Brain microvascular endothelial cell (primary cell): ENCODE data around the gene MCL1.
A peak's percentile ranks its signal among the peaks of the same experiment; 100 is the strongest.

ENCODE experiments used
- DNase-seq: peaks from one replicate; pipeline ENCODE4 v3.0.0-alpha.2; 2020
- H3K27ac ChIP-seq: fragments of 250-450 bp; sonication (Bioruptor Pico); 2 replicates; pipeline ENCODE4 v1.5.1; 2020; ENCODE audit warnings: mild to moderate bottlenecking, moderate library complexity
- H3K27me3 ChIP-seq: fragments of 250-450 bp; sonication (Bioruptor Pico); replicated peaks from 2 replicates; pipeline ENCODE4 v1.5.1; 2020; ENCODE audit warnings: mild to moderate bottlenecking
- H3K36me3 ChIP-seq: fragments of 250-450 bp; sonication (Bioruptor Pico); replicated peaks from 2 replicates; pipeline ENCODE4 v1.5.1; 2020; ENCODE audit warnings: mild to moderate bottlenecking
- H3K4me3 ChIP-seq: 2 replicates; pipeline ENCODE4 v1.5.1; 2011; ENCODE audit warnings: low read depth, mild to moderate bottlenecking, control low read depth, low read length, moderate library complexity
- CTCF ChIP-seq: IDR thresholded peaks from 2 replicates; pipeline ENCODE4 v1.5.1; 2011; ENCODE audit warnings: low read depth, mild to moderate bottlenecking, moderate library complexity, low read length, control low read depth, inconsistent platforms; ENCODE audit errors: missing control alignments
- in situ Hi-C: cut with HindIII; loops from 2 replicates; pipeline ENCODE4 v1.10.0; 2017; ENCODE audit warnings: low sequenced_read_pairs, low pct_ligation_motif_present

Gene MCL1

GRCh38 chr1:150553392-150554085 lies 25.9 kb downstream of the MCL1 start:
- in situ Hi-C loops: no loop called here
- no peak overlapping the region for H3K27ac ChIP-seq

GRCh38 chr1:150552911-150553289 lies 26.5 kb downstream of the MCL1 start:
- Histone ChIP-seq H3K27me3 (no peaks in the 10 kb centered on the region), H3K27ac (no peak overlapping the region), H3K4me3 (no peak overlapping the region), H3K36me3 (no peaks in the 10 kb centered on the region)
- no peak for DNase-seq
- TF ChIP-seq CTCF: no peak
- in situ Hi-C loops: no loop called here

More at GRCh38 chr1:150553392-150554085, 25.9 kb downstream of the MCL1 start:
- TF ChIP-seq CTCF: no peak
- DNase-seq: no peak
- Histone ChIP-seq H3K27me3 (no peaks in the 10 kb centered on the region), H3K4me3 (no peak overlapping the region), H3K36me3 (no peaks in the 10 kb centered on the region)

DNA sequence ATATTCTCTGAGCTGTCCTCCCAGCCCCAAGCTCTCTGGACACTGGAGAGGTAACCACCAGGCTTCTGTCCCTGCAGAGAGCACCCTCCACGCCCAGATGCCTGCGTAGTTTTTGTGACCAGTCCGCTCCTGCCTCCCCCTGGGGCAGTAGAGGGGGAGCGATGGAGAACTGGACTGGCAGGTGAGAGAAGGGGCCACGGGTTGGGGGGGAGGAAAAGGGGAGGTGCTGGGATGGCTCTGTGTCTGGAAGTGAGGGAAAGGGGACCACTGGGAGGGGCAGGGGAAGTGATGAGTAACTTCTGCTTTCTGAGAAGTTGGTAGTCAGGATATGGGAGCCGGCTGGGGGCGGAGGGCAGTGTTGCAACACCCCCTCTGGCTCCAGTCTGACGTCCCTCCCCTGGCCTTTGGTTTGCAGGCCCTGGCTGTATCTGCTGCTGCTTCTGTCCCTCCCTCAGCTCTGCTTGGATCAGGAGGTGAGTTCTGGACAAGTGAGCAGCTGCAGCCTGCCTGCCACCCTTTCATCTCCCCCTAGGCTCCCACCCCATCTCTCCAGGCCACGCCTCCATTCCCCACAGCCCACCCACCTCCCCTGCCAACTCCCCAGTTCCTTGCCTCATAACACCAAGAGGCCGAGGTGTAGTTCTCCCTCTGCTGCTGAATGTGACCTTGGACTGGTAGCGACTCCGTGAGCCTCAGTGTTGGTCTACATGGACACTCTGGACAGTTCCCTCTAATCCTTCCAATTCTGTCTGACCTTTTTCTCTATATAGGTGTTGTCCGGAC lies 27.1 kb downstream of the MCL1 start:
- DNase-seq: peak; percentile 89

DNA sequence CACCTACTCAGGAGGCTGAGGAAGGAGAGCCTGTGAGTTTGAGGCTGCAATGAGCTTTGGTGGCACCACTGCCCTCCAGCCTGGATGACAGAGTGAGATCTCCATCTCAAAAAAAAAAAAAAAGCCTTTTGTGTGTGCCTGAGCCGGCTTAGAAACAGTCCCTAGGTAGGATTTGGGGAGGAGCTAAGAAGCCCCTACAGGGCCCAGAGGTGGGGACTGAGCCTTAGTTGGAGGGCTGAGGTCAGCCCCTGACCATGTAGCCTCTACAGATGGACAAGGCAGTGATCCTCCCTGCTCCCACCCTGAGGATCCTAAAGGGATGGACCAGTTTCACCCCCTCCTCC lies 27.7 kb downstream of the MCL1 start:
- TF ChIP-seq CTCF: no peak
- Histone ChIP-seq H3K4me3 (no peak overlapping the region), H3K27me3 (no peaks in the 10 kb centered on the region), H3K27ac (no peak overlapping the region), H3K36me3 (no peaks in the 10 kb centered on the region)
- in situ Hi-C loops: no loop called here
- DNase-seq: no peak

More for the DNA sequence above, 27.1 kb downstream of the MCL1 start:
- H3K27me3 ChIP-seq: no peaks in the 10 kb centered on the region
- H3K4me3 ChIP-seq: no peak overlapping the region
- H3K36me3 ChIP-seq: no peaks in the 10 kb centered on the region
- no peak overlapping the region for H3K27ac ChIP-seq
- in situ Hi-C loops: no loop called here
- TF ChIP-seq CTCF: no peak

DNA sequence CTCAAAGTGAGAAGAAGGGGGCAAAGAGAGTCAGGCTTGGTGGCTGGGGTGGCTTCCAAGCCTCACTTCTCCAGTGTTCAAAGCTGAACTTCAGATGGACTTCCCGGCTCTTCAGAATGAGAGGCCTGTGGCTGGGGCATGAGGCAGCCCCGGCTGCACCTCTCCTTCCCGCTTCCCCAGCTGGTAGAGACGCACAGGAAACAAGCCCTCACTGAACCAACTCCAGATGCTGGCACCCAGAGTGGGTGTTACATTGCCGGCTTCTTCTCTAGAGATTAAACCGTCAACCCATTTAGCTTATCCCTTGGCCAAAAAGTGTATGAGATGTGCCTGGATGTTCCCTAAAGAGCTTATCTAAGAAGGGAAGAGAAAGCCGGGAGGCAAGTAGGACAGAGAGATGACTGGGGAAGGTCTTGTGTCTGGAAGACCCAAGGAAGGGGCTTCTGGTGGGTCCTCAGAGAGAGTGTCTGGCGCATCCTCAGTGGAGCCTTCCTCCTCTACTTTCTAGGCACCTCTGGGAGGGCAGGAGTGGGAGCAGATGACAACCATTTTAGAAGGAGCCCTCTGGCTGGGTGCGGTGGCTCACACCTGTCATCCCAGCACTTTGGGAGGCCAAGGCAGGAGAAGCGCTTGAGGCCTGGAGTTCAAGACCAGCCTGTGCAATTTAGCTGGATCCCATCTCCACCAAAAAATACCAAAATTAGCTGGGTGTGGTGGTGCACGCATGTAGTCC lies 28.2 kb downstream of the MCL1 start:
- TF ChIP-seq CTCF: no peak
- in situ Hi-C loops: no loop called here
- Histone ChIP-seq H3K4me3 (no peak overlapping the region), H3K27me3 (no peaks in the 10 kb centered on the region), H3K36me3 (no peaks in the 10 kb centered on the region), H3K27ac (no peak overlapping the region)
- no peak for DNase-seq
